Measurements from ENCODE around the gene LPO.

- TF ChIP-seq CTCF (IDR thresholded peaks at IDR 0.05) (no peak), POLR2A (IDR thresholded peaks at IDR 0.05) (no peak), POLR2AphosphoS5 (IDR thresholded peaks at IDR 0.05) (no peak)
These were observed 76.9 kb downstream of the LPO start for GRCh38 chr17:58315281-58315711.
